ENCODE measurements around the gene AOPEP. TPM values are rescaled to one million over a fixed set of nuclear protein-coding genes. Genes with fewer than 3 reads are reported as not detected.

The AOPEP gene
- total and polyA plus RNA-seq, 2 of the 13 experiments (the other 11 are each of a cell fraction or from before 2014, with no cell fraction given) = 22.2 to 41.6 TPM

GRCh38 chr9:95004411-95005277, 278.1 kb downstream of the AOPEP start (continued):
- TF ChIP-seq CSRNP1 (CRISPR knock-in tag; IDR thresholded peaks at IDR 0.05) (no peak), TFAP4 (IDR thresholded peaks at IDR 0.05; ENCODE audit: borderline replicate concordance, low read depth) (0 out of 2 replicates have a peak, but pooled peaks have one; percentile 26), ETS1 (CRISPR knock-in tag; IDR thresholded peaks at IDR 0.05) (no peak), CHD2 (IDR thresholded peaks at IDR 0.05; ENCODE audit: low read depth, low read length) (no peak), AHR (CRISPR knock-in tag; IDR thresholded peaks at IDR 0.05) (peak; percentile 38; the same call in 1 of the 2 replicates), MAX (IDR thresholded peaks at IDR 0.05) (peak; percentile 52), KDM3A (CRISPR knock-in tag; IDR thresholded peaks at IDR 0.05; ENCODE audit: low read depth) (no peak), HMGA1 (CRISPR knock-in tag; conservative IDR thresholded peaks at IDR 0.05) (no peak), HIVEP1 (CRISPR knock-in tag; IDR thresholded peaks at IDR 0.05) (peak; percentile 63), ZNF337 (CRISPR knock-in tag; IDR thresholded peaks at IDR 0.05; ENCODE audit: borderline replicate concordance, low read depth) (no peak), ZNF549 (CRISPR knock-in tag; IDR thresholded peaks at IDR 0.05) (no peak), ZNF619 (CRISPR knock-in tag; IDR thresholded peaks at IDR 0.05) (no peak), YY1 (IDR thresholded peaks at IDR 0.05; ENCODE audit: insufficient read depth, insufficient replicate concordance, low read depth, low read length) (peak; percentile 37), ZNF704 (CRISPR knock-in tag; IDR thresholded peaks at IDR 0.05; ENCODE audit: borderline replicate concordance) (no peak), CAMTA2 (CRISPR knock-in tag; IDR thresholded peaks at IDR 0.05; ENCODE audit: borderline replicate concordance) (no peak), ZNF776 (CRISPR knock-in tag; IDR thresholded peaks at IDR 0.05) (no peak)
- TF ChIP-seq, protein P1, sequence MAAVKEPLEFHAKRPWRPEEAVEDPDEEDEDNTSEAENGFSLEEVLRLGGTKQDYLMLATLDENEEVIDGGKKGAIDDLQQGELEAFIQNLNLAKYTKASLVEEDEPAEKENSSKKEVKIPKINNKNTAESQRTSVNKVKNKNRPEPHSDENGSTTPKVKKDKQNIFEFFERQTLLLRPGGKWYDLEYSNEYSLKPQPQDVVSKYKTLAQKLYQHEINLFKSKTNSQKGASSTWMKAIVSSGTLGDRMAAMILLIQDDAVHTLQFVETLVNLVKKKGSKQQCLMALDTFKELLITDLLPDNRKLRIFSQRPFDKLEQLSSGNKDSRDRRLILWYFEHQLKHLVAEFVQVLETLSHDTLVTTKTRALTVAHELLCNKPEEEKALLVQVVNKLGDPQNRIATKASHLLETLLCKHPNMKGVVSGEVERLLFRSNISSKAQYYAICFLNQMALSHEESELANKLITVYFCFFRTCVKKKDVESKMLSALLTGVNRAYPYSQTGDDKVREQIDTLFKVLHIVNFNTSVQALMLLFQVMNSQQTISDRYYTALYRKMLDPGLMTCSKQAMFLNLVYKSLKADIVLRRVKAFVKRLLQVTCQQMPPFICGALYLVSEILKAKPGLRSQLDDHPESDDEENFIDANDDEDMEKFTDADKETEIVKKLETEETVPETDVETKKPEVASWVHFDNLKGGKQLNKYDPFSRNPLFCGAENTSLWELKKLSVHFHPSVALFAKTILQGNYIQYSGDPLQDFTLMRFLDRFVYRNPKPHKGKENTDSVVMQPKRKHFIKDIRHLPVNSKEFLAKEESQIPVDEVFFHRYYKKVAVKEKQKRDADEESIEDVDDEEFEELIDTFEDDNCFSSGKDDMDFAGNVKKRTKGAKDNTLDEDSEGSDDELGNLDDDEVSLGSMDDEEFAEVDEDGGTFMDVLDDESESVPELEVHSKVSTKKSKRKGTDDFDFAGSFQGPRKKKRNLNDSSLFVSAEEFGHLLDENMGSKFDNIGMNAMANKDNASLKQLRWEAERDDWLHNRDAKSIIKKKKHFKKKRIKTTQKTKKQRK (IDR thresholded peaks at IDR 0.05; ENCODE audit: low read length) = no peak
- TF ChIP-seq, protein P2, sequence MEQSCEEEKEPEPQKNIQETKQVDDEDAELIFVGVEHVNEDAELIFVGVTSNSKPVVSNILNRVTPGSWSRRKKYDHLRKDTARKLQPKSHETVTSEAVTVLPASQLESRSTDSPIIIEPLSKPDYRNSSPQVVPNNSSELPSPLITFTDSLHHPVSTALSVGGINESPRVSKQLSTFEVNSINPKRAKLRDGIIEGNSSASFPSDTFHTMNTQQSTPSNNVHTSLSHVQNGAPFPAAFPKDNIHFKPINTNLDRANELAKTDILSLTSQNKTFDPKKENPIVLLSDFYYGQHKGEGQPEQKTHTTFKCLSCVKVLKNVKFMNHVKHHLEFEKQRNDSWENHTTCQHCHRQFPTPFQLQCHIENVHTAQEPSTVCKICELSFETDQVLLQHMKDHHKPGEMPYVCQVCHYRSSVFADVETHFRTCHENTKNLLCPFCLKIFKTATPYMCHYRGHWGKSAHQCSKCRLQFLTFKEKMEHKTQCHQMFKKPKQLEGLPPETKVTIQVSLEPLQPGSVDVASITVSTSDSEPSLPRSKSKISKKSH (CRISPR knock-in tag; IDR thresholded peaks at IDR 0.05; ENCODE audit: borderline replicate concordance) = no peak
